ENCODE results near the gene HCN2. TPM values are rescaled to one million over a fixed set of nuclear protein-coding genes. Genes with fewer than 3 reads are reported as not detected.

The HCN2 gene
- total RNA-seq, 2 experiments from 2014 or later: 1.0 to 1.2 TPM

DNA sequence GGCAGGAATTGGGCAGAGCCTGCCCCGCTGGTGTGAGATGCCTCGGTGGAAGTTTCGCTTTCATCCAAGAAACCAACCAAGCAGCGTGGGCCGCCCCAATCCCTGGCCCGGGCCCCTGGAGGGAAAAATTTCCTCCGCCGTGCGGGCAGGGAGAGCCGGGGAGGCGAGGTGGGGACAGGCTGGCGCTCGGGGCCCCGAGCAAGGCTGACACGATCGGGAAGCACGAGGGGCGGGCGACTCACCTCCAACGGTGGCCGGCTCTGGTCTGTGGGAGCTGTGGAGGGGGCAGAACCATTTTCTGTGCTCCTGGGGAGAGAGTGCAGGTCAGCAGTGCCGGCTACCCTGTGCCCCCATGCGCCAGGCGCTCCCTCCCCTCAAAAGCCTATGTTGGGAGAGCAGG lies 62.3 kb downstream of the HCN2 start:
- POLR2A ChIA-PET: no interaction called here
- Mint-ChIP-seq H3K4me1 (peaks cover 4% of the 10 kb centered on the region), H3K4me3 (no peak overlapping the region), H3K27me3 (no peaks in the 10 kb centered on the region), H3K27ac (no peak overlapping the region), H3K9me3 (no peaks in the 10 kb centered on the region), H3K36me3 (peaks cover 2% of the 10 kb centered on the region)
- DNase-seq (no peak), ATAC-seq (ENCODE audit: low read depth) (no peak)

DNA sequence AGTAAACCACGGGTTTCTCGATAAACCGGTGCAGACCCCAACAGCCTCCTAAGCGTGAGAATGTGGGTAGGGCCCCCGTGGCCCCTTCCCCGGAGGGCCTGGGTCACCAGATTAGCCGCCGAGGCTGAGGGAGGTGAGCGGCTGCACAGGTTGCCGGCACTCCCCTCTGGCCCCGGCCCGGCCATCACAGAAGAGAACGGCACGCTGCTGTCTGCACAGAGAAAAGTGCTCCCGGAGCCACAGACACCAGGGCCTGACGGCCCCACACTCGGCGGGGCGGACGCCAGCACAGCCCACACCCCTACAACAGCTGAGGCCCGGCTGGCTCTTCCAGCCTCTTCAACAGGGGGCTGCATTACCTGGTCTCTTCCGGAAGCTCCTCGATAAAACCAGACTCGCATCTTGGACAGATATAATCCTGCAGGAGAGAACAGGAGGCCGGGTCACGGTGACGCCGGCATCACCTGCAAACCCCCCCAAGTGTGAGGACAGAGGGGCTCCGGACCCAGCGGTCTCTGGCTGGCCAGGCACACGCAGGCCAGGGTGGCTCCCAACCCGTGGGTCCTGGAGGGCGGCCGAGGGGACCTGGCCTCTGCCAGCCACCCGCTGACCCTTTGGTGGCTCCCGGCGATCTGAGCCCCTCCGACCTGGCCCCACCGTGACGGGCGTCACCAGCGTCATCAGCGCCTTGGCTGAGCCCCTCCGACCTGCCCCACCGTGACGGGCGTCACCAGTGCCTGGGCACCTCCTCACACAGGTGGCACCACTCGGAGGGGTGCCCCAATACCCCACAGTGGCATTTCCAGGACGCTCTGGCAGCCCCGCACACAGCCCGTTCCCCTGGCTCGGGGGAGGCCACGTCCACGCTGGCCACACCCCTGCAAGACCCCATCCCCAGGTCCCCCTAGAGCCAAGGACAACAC lies 63.0 kb downstream of the HCN2 start:
- peaks cover 2% of the 10 kb centered on the region for H3K36me3 Mint-ChIP-seq
- H3K27ac Mint-ChIP-seq: no peak overlapping the region
- H3K27me3 Mint-ChIP-seq: no peaks in the 10 kb centered on the region
- ATAC-seq (ENCODE audit: low read depth): no peak
- H3K4me1 Mint-ChIP-seq: peaks cover 4% of the 10 kb centered on the region
- DNase-seq: no peak
- POLR2A ChIA-PET: no interaction called here
- H3K9me3 Mint-ChIP-seq: no peaks in the 10 kb centered on the region
- no peak overlapping the region for H3K4me3 Mint-ChIP-seq

DNA sequence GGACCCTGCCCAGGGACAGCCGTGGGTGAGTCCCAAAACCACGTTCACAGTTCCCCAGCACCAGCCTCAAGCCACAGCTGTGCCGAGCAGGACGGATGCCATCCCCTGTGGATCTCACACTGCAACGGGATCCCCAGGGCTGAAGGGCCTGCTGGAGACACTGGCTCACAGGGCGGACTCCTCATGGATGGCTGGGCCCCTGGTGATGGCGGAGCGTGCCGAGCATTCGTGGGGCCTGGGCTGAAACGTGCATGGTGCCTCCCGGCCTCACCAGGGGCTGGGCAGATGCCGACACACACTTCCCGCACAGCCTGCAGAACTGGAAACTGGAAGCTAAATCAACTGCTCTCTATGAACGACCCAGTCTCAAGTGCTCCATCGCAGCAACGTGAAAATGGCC lies 63.7 kb downstream of the HCN2 start:
- POLR2A ChIA-PET: no interaction called here
- no peak overlapping the region for H3K4me3 Mint-ChIP-seq
- H3K36me3 Mint-ChIP-seq: peaks cover 2% of the 10 kb centered on the region
- H3K27ac Mint-ChIP-seq: no peak overlapping the region
- ATAC-seq (ENCODE audit: low read depth): no peak
- DNase-seq: no peak
- H3K4me1 Mint-ChIP-seq: peaks cover 4% of the 10 kb centered on the region
- no peaks in the 10 kb centered on the region for H3K27me3 Mint-ChIP-seq
- no peaks in the 10 kb centered on the region for H3K9me3 Mint-ChIP-seq

DNA sequence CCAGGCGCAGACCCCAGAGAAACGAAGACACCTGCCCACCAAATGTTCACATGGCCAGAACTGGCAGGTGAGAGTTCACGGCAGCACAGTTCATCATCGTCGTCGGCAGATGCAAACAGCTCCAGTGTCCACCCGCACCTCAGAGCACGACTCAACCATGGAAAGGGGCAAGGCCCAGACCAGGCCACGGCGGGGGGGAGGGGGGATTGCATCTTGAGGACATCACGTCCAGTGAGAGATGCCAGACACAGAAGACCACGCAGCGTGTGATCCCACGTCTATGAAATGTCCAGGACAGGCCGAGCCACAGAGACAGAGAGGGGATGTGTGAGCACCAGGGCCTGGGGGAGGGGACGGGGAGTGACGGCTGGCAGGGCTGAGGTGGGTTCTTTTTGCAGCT lies 66.0 kb downstream of the HCN2 start:
- no peaks in the 10 kb centered on the region for H3K27me3 Mint-ChIP-seq
- no peak overlapping the region for H3K27ac Mint-ChIP-seq
- POLR2A ChIA-PET: interaction anchor here (1.0 kb wide), 1 partner anchor 21 kb away, joined by 3 read pairs; no protein-coding TSS in a partner anchor
- H3K9me3 Mint-ChIP-seq: no peaks in the 10 kb centered on the region
- H3K4me3 Mint-ChIP-seq: no peak overlapping the region
- DNase-seq (no peak), ATAC-seq (ENCODE audit: low read depth) (no peak)
- H3K36me3 Mint-ChIP-seq: peaks cover 7% of the 10 kb centered on the region
- H3K4me1 Mint-ChIP-seq: peaks cover 14% of the 10 kb centered on the region

DNA sequence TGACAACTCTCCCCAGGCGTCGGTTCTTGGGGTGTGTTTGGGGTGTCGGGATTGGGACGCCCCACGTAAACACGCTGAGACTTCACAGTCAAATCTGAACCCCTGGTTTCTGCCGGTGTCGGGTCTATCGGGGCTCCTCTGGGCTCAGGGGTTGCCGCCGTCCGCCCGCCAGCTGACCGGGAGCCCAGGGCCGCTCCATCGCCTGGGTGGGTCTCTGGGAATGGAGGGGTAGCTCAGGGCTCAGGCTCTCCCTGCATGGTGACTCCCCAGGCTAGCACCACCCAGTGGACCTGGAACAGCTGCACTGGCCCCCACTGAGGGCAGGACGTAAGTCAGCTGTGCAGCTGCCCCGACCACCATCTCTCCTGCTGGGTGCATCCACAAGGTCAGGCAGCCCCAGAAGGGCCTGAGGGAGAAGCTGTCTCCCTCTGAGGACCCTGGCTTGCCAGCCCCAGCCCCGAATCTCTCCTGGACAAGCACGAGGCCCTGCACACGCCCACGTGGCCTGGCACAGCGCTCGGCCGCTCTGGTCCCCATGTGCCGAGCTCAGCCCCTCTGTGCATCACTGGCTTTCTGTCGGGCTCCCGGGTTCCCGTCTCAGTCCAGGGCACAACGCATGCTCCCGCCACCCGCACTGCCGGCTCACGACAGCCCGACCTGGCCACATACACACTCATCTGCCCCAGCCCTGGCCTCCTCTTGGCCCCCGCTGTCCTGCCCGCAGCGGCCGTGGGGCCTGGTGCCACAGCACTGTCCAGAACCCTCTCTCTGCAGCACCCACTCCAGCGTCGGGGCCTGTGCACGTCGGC lies 67.3 kb downstream of the HCN2 start:
- H3K4me3 Mint-ChIP-seq: no peak overlapping the region
- POLR2A ChIA-PET: interaction anchor here (1.0 kb wide), 1 partner anchor 23 kb away, joined by 3 read pairs; no protein-coding TSS in a partner anchor
- no peak overlapping the region for H3K27ac Mint-ChIP-seq
- peaks cover 17% of the 10 kb centered on the region for H3K4me1 Mint-ChIP-seq
- no peak for ATAC-seq (ENCODE audit: low read depth)
- no peak for DNase-seq
- no peaks in the 10 kb centered on the region for H3K27me3 Mint-ChIP-seq
- peaks cover 9% of the 10 kb centered on the region for H3K36me3 Mint-ChIP-seq
- H3K9me3 Mint-ChIP-seq: no peaks in the 10 kb centered on the region

DNA sequence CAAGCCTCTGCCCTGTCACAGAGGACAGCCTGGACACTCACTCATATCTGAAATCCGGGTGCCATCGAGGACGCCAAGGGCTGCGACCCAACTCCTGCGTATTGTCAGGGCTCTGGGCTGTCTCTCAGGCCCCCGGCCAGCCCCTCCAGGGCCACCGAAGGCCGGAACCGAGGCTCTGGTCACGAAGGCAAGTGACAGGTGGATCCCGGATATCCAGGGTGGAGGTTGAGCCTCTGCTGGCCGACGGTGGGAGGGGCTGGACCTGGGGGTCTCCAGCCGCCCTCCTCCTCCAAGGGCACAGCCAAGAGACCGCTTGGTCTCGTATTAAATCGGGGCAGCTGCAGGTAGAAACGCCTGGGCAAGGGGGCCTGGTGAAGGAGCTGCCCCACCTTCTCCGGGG lies 67.9 kb downstream of the HCN2 start:
- ATAC-seq (ENCODE audit: low read depth) (no peak), DNase-seq (no peak)
- POLR2A ChIA-PET: no interaction called here
- Mint-ChIP-seq H3K27me3 (no peaks in the 10 kb centered on the region), H3K9me3 (no peaks in the 10 kb centered on the region), H3K4me1 (peaks cover 17% of the 10 kb centered on the region), H3K4me3 (no peak overlapping the region), H3K27ac (no peak overlapping the region), H3K36me3 (peaks cover 10% of the 10 kb centered on the region)

DNA sequence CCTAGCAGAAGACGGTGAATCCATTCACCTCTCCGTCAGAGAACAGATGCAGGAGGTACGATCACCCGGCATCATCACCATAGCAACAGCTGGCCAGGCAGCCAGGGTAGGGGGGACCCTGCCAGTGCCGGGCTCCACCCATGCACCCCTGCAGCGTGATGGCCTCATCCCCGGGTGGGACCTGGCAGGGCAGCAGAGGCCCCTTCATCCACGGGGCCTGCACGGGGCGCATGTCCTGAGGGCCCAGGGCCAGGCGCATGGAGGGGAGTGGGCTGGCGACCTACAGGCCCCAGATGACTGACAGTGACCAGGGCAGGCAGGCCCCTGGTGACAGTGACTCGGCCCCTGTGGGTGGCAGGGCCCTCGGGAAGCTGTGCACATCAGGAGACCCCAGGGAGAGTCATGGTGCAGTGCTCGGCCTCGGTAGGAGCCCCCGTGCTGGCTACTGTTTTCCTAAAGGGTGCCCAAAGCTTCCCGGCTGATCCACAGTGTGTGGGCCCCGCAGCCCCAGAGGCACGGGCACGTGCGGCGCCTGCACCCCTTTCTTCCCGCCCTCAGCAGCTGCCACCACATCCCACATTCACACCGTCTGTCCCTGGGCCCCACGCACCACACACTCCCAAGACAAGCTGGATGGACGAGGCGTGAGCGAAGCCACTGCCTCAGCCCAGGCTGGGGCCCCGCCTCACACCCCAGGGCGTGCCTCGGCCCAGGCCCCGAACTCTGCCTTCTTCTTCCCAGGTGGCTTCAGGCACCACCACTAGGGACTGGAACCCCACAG lies 68.6 kb downstream of the HCN2 start:
- POLR2A ChIA-PET: interaction anchor here (1.2 kb wide), 1 partner anchor 11 kb away, joined by 5 read pairs; no protein-coding TSS in a partner anchor
- no peaks in the 10 kb centered on the region for H3K27me3 Mint-ChIP-seq
- no peaks in the 10 kb centered on the region for H3K9me3 Mint-ChIP-seq
- peaks cover 17% of the 10 kb centered on the region for H3K4me1 Mint-ChIP-seq
- ATAC-seq (ENCODE audit: low read depth): no peak
- peaks cover 10% of the 10 kb centered on the region for H3K36me3 Mint-ChIP-seq
- no peak overlapping the region for H3K4me3 Mint-ChIP-seq
- DNase-seq: no peak
- no peak overlapping the region for H3K27ac Mint-ChIP-seq

DNA sequence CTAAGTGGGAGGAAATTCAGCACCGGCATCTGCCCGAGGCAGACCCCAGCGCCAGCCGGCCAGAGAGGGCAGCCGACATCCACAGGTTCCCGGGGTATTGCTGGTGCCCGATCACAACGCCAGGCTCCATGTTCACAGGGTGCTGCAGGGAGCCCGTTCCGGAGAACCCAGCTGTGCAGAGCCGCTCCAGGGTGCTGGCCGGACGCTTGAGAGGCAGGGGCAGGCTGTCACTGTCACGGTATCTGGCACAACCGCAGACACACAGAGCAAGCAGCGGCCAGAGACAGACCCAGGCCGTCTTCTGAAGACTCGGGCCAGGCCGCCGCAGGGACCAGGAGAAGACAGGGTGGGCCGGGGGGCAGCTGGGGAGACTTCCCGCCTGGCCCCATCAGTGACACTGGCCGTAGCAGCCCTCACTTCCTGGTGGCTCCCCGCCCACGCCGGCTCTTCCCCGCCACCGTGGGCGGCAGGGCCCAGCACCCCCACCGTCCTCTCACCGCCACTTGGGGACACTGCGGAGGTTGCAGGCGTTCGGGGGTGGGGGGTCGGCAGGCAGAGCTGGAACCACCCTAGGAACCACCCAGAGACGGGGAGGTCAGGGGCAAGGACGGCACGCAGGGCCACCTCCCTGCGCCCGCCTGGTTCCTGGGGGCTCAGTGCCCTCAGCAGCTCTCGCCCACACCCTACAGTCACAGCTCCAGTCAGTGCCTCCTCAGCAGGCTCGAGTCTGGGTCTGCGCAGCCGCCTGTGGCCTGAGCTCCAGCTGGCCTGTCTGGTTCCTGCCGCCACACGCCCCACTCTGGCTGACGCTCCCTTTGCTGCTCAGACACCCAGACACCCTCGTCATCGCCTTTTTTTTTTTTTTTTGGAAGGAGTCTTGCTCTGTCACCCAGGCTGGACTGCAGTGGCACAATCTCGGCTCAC lies 69.5 kb downstream of the HCN2 start:
- no peak overlapping the region for H3K27ac Mint-ChIP-seq
- H3K4me1 Mint-ChIP-seq: peaks cover 22% of the 10 kb centered on the region
- peaks cover 10% of the 10 kb centered on the region for H3K36me3 Mint-ChIP-seq
- DNase-seq: no peak
- no peaks in the 10 kb centered on the region for H3K9me3 Mint-ChIP-seq
- no peaks in the 10 kb centered on the region for H3K27me3 Mint-ChIP-seq
- ATAC-seq (ENCODE audit: low read depth): no peak
- POLR2A ChIA-PET: interaction anchor here (0.7 to 1.6 kb wide), 3 partner anchors 12 to 27 kb away, joined by 3 to 5 read pairs (median 4); no protein-coding TSS in a partner anchor
- peak overlapping the region; percentile 93 for H3K4me3 Mint-ChIP-seq

DNA sequence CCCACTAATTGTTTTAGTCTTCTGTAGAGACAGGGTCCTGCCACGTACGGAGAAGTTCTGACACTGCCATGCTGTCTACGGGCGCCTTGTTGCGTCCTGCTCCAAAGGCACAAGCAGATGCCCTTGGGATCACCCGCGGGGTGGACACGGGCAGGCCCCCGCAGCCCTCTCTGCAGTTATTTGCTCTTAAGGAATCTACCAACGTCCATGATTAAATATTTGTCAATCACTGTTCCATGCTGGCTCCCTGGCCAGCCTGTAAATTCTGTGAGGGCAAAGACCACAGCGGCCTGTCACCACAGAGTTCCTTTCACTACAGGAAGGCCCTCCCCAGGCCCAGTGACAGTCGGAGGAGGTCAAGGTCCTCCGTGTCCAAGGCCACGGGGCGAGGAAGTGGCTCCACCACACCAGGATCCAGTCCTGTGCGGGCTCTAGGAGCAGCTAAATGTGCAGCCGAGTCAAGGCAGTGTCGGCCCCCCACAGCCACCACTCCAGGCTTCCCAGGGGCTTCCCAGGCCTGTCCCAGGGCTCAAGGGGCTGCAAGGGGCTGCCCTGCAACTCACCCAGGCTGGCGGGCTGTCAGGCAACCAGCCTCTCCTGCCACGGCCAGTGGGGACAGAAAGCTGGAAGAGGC lies 71.2 kb downstream of the HCN2 start:
- peak overlapping the region; percentile 95 for H3K27ac Mint-ChIP-seq
- no peaks in the 10 kb centered on the region for H3K9me3 Mint-ChIP-seq
- peaks cover 24% of the 10 kb centered on the region for H3K4me1 Mint-ChIP-seq
- H3K27me3 Mint-ChIP-seq: no peaks in the 10 kb centered on the region
- peak; percentile 7 for ATAC-seq (ENCODE audit: low read depth)
- H3K36me3 Mint-ChIP-seq: peaks cover 8% of the 10 kb centered on the region
- peak overlapping the region; percentile 93 for H3K4me3 Mint-ChIP-seq
- POLR2A ChIA-PET: interaction anchor here (0.6 to 2.1 kb wide), 12 partner anchors 16 to 222 kb away, joined by 3 to 15 read pairs (median 4); partner anchors contain the start of genes BSG, CDC34, FSTL3 and POLRMT
- no peak for DNase-seq

DNA sequence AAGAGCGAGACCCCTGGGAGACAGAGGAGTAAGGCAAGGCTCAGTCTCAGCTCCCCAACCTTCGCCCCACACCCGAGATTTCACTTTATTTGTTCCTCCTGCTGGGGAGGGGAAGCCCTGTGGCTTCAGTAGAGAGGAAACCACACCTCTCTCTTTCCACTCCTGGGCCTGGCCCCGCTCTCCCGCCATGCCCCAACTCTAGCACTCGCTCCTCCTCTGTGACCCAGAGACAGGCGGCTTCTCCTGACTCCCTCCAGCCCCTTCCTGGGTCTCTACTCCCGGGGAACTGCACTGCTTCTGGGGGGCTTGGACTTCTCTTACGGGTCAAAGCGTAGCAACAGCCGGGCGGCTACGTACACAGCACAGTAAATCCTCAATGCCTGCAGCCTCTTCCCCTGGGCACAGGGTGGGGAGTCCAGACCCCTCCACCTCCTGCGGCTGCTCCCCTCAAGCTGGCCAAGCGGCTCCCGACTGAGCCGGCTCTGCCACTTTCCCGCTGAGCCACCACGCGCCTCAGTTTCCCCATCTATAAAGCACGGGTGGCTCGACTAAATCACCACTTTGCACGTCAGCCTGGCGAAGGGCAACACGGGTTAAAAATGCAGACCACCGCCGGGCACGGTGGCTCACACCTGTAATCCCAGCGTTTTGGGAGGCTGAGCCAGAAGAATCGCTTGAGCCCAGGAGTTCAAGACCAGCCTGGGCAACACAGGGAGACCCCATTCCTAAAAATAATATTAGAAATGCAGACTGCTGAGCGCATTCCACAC lies 71.9 kb downstream of the HCN2 start:
- Mint-ChIP-seq H3K36me3 (peaks cover 8% of the 10 kb centered on the region), H3K4me3 (peak overlapping the region; percentile 93), H3K9me3 (no peaks in the 10 kb centered on the region), H3K27ac (peak overlapping the region; percentile 95), H3K4me1 (peaks cover 23% of the 10 kb centered on the region), H3K27me3 (no peaks in the 10 kb centered on the region)
- POLR2A ChIA-PET: interaction anchor here (0.7 to 2.1 kb wide), 8 partner anchors 15 to 150 kb away, joined by 3 to 15 read pairs (median 5); partner anchors contain the start of genes FSTL3 and POLRMT
- peak; percentile 57 for ATAC-seq (ENCODE audit: low read depth)
- peak; percentile 72 for DNase-seq

Data from activated naive CD8-positive, alpha-beta T cell treated with anti-CD3 and anti-CD28 coated beads, Interleukin-2, amount 10 ng/mL, durations not matched to agents 7 days and 5 days (primary cell).